Activated T-cell treated with anti-CD3 and anti-CD28 coated beads for 24 hours (primary cell): ENCODE measurements around the gene ELFN1.
"Not testable (repeated sequence)": the region's sequence is repeated elsewhere in the genome, so short reads cannot be mapped to it uniquely, and the experiment has no call there.

Experiments
- DNase-seq: peaks from one replicate; pipeline ENCODE4 v3.0.0-alpha.2; 2020; ENCODE audit warnings: low read depth

Gene ELFN1

DNA sequence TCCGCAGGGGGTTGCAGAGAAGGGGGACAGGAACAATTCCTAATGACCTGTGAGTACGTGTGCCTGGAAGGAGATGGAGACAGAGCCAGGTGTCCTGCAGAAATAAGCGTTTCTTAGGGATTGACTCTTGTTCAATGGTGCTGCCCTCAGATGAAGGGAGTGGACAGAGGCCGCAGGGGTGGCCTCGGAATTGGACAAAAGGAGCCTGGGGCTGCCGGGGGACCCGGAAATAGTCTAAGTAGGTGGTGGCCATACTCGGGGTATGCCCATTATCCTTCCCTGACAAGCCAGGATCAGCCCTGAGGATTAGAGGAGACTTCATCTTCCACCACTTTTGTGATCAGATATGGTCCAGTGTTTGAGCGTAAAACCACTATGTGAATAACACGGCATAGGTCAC lies 39.2 kb downstream of the ELFN1 start:
- DNase-seq: no peak

DNA sequence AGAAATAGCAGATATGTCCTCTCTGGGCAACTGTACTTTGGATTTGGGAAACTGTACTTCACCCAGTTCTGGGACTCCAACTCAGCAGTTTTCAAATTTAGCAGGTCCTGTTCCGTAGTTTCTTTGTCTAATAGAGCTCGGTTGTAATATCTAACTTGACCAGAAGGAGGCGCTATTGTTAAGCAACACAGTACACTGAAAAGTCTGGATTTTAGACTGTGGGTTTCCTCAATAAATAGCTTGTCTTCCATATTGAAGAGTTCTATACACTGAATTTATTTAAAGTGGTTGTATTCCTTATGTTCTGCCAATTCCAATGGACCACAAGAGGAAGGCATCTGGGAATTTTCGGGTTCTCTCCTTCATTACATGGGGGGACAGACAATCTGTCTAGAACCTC lies 39.8 kb downstream of the ELFN1 start:
- DNase-seq: no peak

DNA sequence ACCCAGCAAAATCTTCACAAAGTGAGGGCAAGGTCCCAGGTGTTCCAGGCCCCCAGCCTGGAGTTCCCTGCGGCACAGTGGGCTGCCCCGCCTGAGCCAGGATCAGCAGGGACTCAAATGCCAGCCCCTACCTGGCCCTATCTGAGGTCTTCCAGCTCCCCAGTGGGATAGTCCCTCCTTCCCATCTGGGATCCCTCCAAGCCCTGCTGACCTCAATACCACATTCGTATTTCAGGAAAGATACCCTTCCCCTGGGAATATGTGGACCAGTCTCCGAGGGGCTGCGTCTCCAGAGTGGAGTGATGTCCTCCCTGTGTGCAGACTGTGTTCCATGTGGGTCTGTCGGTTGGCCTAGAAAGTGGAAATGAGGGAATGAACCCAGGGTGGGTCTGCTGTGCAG lies 40.9 kb downstream of the ELFN1 start:
- DNase-seq: no peak

DNA sequence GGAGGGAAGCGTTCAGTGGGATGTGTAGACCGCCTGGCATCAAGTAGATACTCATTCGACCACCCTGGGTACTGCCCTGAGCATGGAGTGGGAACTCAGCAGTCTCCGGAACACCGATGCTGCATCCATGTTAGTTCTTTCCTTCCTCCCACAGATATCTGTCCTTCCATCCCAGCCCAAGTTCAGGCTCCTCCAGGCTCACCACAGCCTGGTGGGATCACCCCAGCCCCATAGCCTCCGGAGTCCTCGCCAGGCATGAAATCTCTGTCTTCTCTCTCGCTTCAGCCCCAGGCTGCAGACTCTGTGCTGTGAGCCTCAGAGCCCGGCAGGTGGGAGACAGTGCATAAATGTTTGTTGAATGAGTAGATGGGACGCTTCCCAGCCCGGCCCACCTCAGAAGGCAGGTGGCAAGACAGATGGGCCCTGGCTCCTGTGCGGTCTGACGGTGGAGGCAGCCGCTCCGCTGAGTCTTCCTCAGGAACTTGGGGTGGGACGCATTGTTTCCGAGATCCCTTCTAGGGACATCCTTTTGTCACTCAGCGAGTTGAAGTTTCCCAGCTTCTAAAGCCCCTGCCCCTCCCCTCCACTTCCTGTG lies 42.9 kb downstream of the ELFN1 start:
- no peak for DNase-seq

DNA sequence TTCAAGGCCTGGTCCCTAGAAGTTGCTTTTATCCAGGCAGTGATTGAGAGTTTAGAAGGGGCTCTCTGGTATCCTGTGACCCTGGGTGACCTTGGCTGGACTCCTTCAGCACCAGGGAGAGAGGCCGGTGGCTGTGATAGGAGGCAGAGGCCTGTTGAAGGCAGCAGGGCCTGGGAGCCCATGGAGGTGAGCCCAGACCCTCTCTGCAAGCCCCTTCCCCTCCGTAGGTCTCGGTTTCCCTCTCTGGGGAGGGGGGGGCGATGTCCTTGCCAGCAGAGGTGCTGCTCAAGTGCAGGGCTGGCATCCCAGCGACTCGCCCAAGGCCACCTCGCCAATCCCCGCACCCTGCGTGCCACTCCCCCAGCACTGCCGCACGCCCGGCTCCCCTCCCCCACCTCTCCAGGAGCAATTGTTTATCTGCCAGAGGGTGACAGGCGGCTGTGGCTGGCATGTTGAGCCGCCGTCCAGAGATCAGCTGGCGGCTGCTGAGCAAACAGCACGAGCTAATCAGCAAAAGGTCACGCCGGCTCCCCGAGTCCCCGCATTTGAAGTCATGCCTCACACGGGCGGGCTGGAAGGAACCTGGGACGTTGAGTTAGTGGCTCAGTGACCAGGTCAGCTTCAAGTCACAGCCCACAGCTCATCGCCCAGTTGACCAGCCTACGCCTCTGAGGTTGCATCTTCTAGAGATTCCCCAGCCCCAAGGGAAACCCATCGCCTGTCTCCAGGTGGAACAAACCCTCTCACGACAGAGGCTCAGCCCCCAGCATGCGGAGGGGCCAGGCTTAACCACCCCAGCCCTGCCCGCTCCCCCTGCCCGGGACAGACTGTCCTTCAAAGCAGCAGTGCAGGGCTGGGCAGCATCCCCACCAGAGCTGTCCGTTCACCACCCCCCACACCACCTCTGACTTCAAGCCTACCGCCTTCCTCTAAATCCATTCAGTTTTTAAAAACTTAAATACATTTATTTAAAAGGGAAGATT lies 43.7 kb downstream of the ELFN1 start:
- DNase-seq: no peak

DNA sequence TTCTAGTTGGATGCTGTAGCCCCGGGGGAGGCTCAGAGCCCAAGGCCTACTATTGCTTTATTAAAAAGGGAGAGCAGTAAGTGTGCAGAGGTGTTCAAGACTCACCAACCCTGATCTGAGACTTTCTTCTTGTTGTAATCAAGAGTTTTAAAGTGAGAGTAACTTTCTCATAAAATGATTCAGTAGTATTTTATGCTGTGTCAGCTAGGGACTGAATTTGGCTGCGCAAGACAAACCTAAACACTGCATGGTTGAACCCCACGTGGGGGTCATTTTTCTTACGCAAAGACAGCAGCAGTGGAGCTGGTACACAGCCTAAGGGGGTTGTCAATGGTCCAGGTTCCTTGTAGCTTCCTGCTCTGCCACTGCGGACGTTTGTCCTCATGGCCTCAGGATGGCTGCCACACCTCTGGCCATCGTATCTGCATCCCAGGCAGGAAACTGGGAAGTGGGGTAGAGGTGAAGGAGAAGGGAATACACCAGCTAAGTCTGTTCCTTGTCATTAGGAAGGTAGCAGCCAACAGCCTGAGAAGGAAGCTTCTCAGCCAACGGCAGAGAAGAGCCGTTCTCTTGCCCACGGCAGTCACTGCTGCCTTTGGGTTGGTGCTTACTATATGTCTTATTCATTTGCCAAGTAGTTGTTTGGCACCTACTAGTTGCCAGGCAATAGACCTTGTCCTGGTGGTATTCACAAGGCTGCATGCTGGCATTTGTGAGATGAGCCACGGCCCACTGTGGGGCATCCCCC lies 44.7 kb downstream of the ELFN1 start:
- no peak for DNase-seq

DNA sequence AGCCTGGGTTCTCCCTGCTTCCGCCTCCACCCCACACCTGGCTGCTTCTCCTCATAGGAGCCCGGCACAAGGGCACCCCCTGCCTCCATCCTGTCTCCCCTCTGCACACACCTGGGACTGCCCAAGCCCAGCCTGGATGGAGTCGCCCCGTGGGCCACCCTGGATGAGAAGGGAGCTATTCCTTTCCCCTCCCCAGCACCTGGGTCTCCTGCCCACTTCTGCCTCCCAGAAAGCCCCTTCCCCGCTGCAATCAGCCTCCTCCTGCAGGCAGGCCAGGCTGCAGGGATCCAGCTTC lies 45.2 kb downstream of the ELFN1 start:
- no peak for DNase-seq

DNA sequence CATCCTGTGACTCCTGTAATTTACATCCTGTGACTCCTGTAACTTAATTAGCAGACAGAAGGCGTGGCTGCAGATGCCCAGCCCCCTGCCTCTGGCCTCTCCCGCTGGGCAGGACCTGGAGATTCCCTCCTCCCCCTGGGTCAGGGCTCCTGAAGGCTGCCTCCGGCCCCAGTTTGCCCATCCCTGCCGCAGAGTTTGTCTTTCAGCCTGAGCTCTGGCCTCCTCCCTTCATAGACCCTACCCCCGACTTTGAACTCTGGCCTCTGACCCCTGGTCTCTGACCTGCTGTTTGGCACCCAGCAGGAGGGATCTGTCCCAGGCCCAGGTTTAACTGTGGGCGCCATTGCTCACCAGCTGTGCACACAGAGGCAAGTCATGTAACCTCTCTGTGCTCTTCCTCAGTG lies 45.6 kb downstream of the ELFN1 start:
- no peak for DNase-seq

DNA sequence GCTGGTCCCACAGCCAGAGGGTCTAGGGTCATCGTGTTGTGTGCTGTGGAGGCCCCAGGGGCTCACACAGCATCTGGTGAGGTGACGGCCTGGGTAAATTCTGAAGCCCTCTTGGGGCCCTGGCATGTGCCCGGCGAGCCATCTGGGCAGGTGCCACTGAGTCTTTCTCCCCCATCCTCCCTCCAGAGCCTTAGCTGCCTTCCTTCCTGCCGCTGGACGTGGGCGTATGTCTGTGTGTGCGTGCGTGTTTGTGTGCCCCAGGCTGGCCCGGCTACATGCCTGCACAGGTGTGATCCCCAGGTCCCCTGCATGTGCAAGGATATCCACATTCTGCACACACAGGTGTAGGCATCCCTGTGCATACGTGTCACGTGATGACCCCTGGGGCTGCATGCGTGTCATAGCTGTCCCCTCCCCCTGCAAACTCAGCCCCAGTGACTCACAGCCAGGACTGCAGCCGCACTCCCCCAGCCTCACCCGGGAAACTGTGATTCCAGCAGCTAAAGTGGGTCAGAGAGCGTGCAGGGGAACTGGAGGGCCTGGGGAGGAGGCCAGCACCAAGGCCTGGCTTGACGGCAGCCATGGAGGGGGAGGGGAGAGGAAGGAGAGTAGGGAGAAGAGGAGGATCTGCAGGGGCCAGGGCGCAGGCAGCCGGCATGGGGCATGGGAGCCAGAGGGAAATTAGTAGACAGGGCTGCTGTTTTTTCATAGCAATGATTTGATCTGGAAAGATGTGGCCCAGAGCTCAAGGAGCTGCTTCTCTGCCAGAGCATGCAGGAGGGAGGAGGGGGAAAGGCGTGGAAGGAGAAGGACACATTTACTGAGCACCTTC lies 46.4 kb downstream of the ELFN1 start:
- DNase-seq: no peak

DNA sequence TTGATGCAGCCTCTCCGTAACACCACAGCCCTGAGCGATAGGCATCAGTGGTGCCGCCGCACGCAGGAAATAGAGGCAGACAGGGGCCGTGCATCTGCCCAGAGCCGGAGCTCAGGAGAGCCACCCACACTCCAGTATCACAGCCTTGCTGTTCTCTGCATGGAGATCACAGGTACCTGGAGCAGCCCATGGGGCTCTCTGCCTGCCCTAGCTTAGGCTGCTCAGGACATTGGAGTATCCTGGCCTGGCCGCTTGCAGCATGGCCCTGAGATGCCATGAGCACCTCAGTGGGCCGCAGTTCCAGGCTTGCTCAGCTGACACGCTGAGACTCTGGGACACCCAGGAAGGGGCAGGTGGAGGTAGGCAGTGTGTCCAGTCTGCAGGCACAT lies 47.0 kb downstream of the ELFN1 start:
- DNase-seq: no peak

DNA sequence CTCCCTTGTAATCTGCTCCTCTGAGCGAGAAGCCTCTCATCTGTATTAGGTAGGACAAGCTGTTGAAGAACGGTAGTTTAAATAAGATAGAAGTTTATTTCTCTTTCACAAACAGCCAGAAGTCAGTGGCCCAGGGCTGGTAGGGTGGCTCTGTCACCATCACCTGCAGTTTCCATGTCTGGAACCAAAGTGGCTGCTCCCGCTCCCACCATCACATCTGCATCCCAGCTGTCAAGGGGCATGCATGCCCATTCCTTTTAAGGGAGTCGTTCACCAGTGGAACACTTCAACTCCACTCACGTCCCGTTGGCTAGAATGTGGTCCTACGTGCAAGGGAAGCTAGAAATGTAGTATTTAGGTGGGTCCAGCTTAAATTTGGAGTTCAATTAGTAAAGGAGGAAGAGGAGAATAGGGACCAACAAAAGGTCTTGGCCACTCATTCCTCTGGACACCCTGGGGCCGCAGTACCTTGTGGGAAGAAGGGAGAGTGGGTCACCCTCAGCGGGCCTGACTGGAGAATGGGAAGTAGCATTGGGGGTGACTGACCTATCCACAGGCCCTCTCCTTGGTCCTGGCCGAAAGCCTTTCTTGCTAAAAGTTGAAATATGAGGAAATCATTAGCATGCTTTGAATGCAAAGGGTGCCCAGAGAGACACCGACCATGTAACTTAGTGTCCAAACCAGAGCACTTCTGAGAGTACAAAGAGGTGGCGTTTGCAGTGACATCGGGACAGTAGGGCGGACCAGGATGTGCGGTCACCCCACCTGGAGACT lies 48.0 kb downstream of the ELFN1 start:
- no peak for DNase-seq

DNA sequence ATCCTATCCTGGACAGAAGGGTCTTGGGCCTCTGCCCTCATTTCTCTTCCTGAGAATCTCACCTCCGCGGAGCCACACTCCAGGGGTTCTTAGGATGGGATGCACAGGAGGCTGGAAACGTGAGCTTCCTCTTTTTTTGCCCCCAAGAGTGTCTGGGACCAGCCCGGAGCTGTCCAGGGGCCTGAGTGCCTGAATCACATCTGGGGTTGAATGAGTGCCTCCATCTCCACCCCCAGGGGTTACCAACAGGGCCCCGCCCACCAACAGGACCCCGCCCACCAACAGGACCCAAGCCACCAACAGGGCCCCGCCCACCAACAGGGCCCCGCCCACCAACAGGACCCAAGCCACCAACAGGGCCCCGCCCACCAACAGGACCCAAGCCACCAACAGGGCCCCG lies 48.8 kb downstream of the ELFN1 start:
- DNase-seq: not testable (repeated sequence)

DNA sequence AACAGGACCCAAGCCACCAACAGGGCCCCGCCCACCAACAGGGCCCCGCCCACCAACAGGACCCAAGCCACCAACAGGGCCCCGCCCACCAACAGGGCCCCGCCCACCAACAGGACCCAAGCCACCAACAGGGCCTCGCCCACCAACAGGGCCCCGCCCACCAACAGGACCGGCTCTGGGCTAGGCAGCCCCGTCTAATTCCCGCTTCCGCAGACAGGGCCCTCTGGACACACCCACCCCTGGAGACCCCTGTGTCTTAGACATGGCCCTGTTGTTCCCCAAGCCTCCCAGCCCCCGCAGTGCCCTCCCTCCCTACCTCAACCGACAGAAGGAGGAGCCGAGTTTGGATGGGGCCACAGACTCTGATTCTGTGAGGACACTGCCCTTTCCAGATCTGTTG lies 49.2 kb downstream of the ELFN1 start:
- not testable (repeated sequence) for DNase-seq

DNA sequence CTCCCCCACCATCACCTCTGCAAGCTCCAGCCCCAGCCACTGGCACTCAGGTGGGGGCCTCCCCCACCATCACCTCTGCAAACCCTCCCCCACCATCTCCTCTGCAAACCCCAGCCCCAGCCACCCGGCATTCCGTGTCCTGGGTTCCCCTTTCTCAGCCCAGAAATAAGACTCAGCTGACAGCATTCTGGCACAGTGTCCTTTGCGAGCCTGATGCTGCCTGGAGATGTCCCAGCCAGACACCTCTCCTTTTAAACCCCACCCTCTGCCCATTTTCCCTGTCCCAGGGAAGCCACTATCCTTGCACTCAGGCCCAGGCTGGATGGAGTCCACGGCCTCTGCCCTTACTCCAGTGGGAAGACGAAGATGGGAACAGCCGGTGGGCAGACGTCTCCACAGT lies 49.8 kb downstream of the ELFN1 start:
- DNase-seq: no peak

DNA sequence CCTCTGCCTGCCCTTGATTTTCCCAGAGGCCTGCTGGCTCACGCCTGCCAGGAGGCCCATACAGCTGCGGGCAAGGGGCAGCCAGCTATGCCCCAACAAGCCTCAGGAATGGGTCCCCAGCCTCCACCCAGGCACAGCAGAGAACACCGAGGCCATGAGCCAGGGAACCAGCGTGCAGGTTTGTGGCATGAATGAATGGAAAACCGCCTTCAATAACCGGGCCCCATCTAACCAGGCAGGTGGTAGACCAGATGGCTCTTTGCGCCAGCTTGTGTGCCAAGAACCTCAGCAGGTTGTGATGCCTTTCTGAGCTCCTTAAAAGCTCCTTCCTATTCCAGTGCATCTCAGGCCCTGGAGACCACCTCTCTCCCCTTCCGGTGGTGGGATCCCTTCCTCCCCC lies 50.2 kb downstream of the ELFN1 start:
- DNase-seq: no peak

DNA sequence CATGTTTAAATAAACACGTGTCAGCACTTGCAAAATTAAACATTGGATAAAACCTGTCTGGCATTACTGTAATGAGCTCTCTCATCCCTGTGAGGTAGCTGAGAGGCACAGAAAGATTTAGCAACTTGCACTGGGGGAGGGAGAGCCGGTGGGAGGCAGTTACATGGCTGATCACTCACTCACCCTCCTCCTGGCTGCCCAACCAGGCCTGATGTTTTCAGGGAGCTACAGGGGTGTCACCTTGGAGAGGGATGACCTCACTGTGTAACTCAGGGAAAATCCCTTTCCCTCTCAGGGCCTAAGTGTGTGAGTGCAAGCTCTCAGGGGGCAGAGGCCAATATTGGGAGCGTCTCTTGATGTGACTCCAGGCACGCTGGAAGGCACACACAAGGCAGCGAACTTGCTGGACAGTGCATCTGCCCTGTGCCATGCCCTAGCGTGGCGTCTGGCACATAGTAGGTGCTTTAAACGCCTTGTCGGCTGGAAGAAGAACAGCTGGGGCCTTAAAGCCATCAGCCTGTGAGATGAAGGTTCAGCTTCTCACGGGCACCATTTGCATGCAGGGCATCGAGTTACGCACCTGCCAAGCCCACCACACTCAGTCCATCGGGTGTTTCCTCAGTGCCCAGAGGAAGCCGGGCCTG lies 51.1 kb downstream of the ELFN1 start:
- no peak for DNase-seq

DNA sequence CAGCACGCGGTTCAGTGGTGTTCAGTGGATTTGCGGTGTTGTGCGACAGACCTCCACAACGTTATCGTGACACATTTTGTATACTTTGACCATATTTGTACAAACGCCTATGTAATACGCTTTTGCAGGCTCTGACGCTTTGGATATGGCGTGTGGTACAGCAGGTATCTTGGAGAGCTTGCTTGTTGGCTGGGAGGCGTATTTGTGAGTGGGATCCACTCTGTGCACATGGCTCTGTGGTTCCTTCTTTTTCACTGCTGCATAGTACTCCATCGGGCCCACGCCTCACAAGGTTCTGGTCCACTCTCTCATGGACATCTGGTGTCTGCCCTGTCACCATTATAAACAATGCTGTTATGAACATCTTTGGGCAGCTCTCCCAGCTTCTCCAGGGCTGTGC lies 53.2 kb downstream of the ELFN1 start:
- DNase-seq: no peak

DNA sequence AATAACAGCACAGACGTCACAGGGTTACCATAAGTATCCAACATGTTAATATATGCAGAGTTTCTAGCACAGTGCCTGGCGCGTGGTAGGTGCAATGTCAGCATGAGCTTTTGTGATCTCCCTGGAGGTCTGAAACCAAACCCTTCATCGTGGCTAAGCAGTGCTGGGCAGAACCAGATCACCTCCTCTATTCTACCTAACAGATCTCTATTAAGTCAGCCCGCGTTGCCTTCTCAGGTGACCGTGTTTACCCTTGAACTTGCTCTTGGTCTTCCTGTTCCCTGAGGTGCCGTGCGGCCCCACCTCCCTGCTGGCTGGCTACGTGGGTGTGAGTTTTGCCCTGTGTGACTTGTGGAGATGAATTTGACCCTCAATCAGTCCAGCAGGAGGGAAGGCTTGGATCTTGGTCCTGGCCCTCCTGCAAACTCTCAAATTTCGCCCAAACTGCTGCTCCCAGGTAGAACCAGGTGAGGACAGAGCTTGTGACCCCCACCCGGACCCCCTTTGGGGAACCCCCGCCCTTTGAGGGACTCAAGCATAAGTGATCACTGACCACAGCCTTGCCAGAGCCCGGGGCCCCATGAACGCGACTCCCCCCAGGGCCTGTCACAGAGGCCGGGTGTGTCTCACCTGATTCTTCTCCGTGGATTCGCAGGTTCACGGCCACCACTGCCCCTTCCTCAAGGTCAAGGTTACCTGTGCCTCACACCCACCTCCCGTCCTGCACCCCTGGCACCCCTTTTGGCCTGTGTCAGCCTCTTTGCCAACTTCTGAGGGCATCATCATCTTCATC lies 54.2 kb downstream of the ELFN1 start:
- DNase-seq: no peak

DNA sequence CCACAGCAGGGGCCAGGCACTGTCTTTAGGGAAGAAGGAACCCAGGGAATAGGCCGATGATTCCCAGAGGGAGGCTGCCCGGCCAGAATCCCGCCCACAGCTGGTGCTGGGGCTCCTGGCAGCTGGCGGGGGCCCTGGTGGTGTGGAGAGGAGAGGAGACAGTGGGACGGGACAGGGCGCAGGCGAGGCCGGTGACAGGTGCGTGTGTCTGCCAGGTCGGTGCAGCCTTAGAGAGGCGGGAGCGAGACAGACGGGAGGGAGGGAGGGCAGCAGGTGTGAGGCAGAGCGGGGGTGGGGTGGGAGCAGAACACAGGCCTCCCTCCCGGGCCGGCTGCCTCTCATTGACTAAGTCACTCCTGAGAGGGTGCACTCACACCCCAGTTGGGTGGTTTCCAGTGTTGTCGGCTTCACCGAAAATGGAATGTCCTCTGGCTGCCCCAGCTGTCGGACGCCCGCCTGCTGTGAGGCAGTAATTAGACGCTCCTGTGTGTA lies 55.2 kb downstream of the ELFN1 start:
- no peak for DNase-seq
